Measurements from ENCODE around the gene LRRC8A. TPM values are rescaled to one million over a fixed set of nuclear protein-coding genes. Genes with fewer than 3 reads are reported as not detected.
A peak's percentile ranks its signal among the peaks of the same experiment; 100 is the strongest.

Gene LRRC8A
- total and polyA plus RNA-seq, 2 experiments from 2014 or later = 37.3 to 80.5 TPM

- TF ChIP-seq EZH2phosphoT487 (IDR thresholded peaks at IDR 0.05; ENCODE audit: unreplicated experiment) = no peak
- TF ChIP-seq ZNF331 (CRISPR knock-in tag; IDR thresholded peaks at IDR 0.05; ENCODE audit: low read depth) = no peak
- no peak for TF ChIP-seq ZNF114 (CRISPR knock-in tag; IDR thresholded peaks at IDR 0.05)
- no peak for TF ChIP-seq STAT1 (IDR thresholded peaks at IDR 0.05; ENCODE audit: unreplicated experiment)
- no peak for TF ChIP-seq JUNB (IDR thresholded peaks at IDR 0.05; ENCODE audit: unreplicated experiment)
- TF ChIP-seq CTCF (conservative IDR thresholded peaks at IDR 0.05; ENCODE audit: low read depth in 2 of 2) = no peak
- no peak for TF ChIP-seq POLR2AphosphoS5 (IDR thresholded peaks at IDR 0.05; ENCODE audit: low read depth)
- no peak for TF ChIP-seq ETS1 (IDR thresholded peaks at IDR 0.05)
- no peak for TF ChIP-seq EZH2 (IDR thresholded peaks at IDR 0.05; ENCODE audit: low read depth, unreplicated experiment)
Observed at GRCh38 chr9:128923493-128923883, 41.6 kb downstream of the LRRC8A start (continued).

GRCh38 chr9:128927731-128928411 is 45.9 kb downstream of the LRRC8A start:
- Histone ChIP-seq H3K4me1 (ENCODE audit: insufficient read depth) (peaks cover 4% of the 10 kb centered on the region; the same call in 1 of the 2 replicates), H3K36me3 (ENCODE audit: insufficient read depth) (no peaks in the 10 kb centered on the region), H3K27me3 (ENCODE audit: insufficient read depth) (no peaks in the 10 kb centered on the region), H2AFZ (peak overlapping the region; percentile 97), H3K4me3 (no peak overlapping the region), H3F3A (replicated peaks; ENCODE audit: low read depth) (peaks cover 14% of the 10 kb centered on the region; the same call in 1 of the 2 replicates), H4K20me1 (replicated peaks; ENCODE audit: insufficient read depth) (no peaks in the 10 kb centered on the region), H3K79me2 (replicated peaks; ENCODE audit: insufficient read depth) (no peaks in the 10 kb centered on the region), H3K9me2 (ENCODE audit: insufficient read depth) (no peaks in the 10 kb centered on the region), H3K27ac (ENCODE audit: low read depth) (peak overlapping the region; percentile 48; the same call in 1 of the 2 replicates), H3K4me2 (0 out of 2 replicates have a peak overlapping the region, but pooled peaks have one; percentile 15)
- peak; percentile 94 for ATAC-seq
- peak; percentile 88 for DNase-seq (ENCODE audit: low spot score)
- H3K36me3 Mint-ChIP-seq (ENCODE audit: low read depth) = no peaks in the 10 kb centered on the region
- peaks cover 5% of the 10 kb centered on the region; the same call in 2 of the 3 replicates for H3K4me1 Mint-ChIP-seq
- peaks cover 10% of the 10 kb centered on the region for H3K27me3 Mint-ChIP-seq (ENCODE audit: insufficient read depth, low read depth, poor library complexity)
- no peak for TF ChIP-seq ZNF462 (CRISPR knock-in tag; IDR thresholded peaks at IDR 0.05)
- TF ChIP-seq ETS1 (IDR thresholded peaks at IDR 0.05) = no peak
- TF ChIP-seq CTCF (conservative IDR thresholded peaks at IDR 0.05; ENCODE audit: low read depth in 2 of 2) = peak; percentile 98
- no peak for TF ChIP-seq JUNB (IDR thresholded peaks at IDR 0.05; ENCODE audit: unreplicated experiment)
- no peak for TF ChIP-seq EZH2 (IDR thresholded peaks at IDR 0.05; ENCODE audit: low read depth, unreplicated experiment)
- H3K27ac Mint-ChIP-seq = peak overlapping the region; percentile 58
- no peaks in the 10 kb centered on the region for H3K9me3 Mint-ChIP-seq
- no peak overlapping the region; the same call in 2 of the 3 replicates for H3K4me3 Mint-ChIP-seq
